HCT116 (cell line): ENCODE data around the gene LGALS7. TPM values are rescaled to one million over a fixed set of nuclear protein-coding genes. Genes with fewer than 3 reads are reported as not detected.

ENCODE experiments used
- ATAC-seq: fragments of 200-7000 bp; cut with Tn5 transposase; 2 replicates; pipeline ENCODE4 v1.9.1; 2020; ENCODE audit warnings: mild to moderate bottlenecking, moderate library complexity
- BruUV-seq: library from RNA; stranded (reverse); fragments of 400-500 nt; replicated peaks from 2 replicates; lab custom pipeline; 2021; lab: Mats Ljungman, UMichigan
- CTCF ChIA-PET: fragments of 300-600 bp; sonication (Branson Sonifier 250); formaldehyde crosslinking; loops from one replicate; lab custom pipeline; 2021; ENCODE audit warnings: antibody characterized with exemption; lab: Charles Lee
- POLR2A ChIA-PET: fragments of 300-600, 350-600 bp; sonication (Branson Sonifier 250); formaldehyde crosslinking; loops from one replicate; lab custom pipeline; 2021; ENCODE audit warnings: antibody characterized with exemption; lab: Charles Lee
- RAD21 ChIA-PET, 2 experiments: fragments of 300-600 bp; sonication (Branson Sonifier 250); formaldehyde crosslinking; loops; one replicate each; lab custom pipeline; 2023; ENCODE audit warnings: low total read pairs in 2 of 2; ENCODE audit not compliant: uncharacterized antibody in 2 of 2, unreplicated experiment in 2 of 2, low non-redundant PET in 1 of 2; lab: Charles Lee
- DNase-seq: peaks from one replicate; pipeline ENCODE4 v3.0.0-alpha.2; 2010; ENCODE audit warnings: low read depth, low spot score
- H2AFZ ChIP-seq: fragments of 200-600 bp; shearing (Covaris generic), sonication (generic); 2 replicates; pipeline ENCODE4 v1.6.1; 2017; ENCODE audit warnings: low read depth, mixed run types, mixed read lengths, antibody characterized with exemption, low read length; ENCODE audit not compliant: poor library complexity, severe bottlenecking
- H3K27ac ChIP-seq: 2 replicates; pipeline ENCODE4 v1.5.1; 2012; ENCODE audit warnings: low read depth, low read length
- H3K27me3 ChIP-seq: fragments of 200-600 bp; sonication (generic); 2 replicates; pipeline ENCODE4 v1.6.1; 2016; ENCODE audit warnings: mixed run types, low read length, mixed read lengths; ENCODE audit not compliant: insufficient read depth
- H3K36me3 ChIP-seq, 2 experiments: fragments of 200-500 bp in 1 of 2; fragments of 200-600 bp in 1 of 2; sonication (Bioruptor generic) in 1 of 2; sonication (generic) in 1 of 2; 2 replicates each; pipeline versions ENCODE4 v1.5.1 to v1.6.1; 2014 to 2016; ENCODE audit warnings: low read length in 2 of 2, inconsistent platforms in 1 of 2, mixed read lengths in 1 of 2, mixed run types in 1 of 2; ENCODE audit not compliant: insufficient read depth in 2 of 2, control insufficient read depth in 1 of 2
- H3K4me1 ChIP-seq, 2 experiments: fragments of 200-600 bp in 1 of 2; sonication (generic) in 1 of 2; 2 replicates each; pipeline versions ENCODE4 v1.5.1 to v1.6.1; 2012 to 2017; ENCODE audit warnings: low read length in 2 of 2, inconsistent platforms in 1 of 2, mild to moderate bottlenecking in 1 of 2, mixed read lengths in 1 of 2, mixed run types in 1 of 2, moderate library complexity in 1 of 2; ENCODE audit not compliant: insufficient read depth in 2 of 2, control insufficient read depth in 1 of 2
- H3K4me2 ChIP-seq: fragments of 200-600 bp; sonication (generic); 2 replicates; pipeline ENCODE4 v1.6.1; 2017; ENCODE audit warnings: mixed run types, low read length, mixed read lengths
- H3K4me3 ChIP-seq, 2 experiments: fragments of 200-600 bp in 1 of 2; sonication (generic) in 1 of 2; replicated peaks in 1 of 2; 2 replicates each; pipeline ENCODE4 v1.5.1; 2011 to 2016; ENCODE audit warnings: low read length in 2 of 2, control low read depth in 1 of 2, low read depth in 1 of 2, mild to moderate bottlenecking in 1 of 2, mixed read lengths in 1 of 2, mixed run types in 1 of 2
- H3K79me2 ChIP-seq: fragments of 200-600 bp; sonication (generic); 2 replicates; pipeline ENCODE4 v1.6.1; 2017; ENCODE audit warnings: mild to moderate bottlenecking, mixed run types, low read length, moderate library complexity, mixed read lengths; ENCODE audit not compliant: insufficient read depth
- H3K9ac ChIP-seq: fragments of 200-600 bp; sonication (generic); 2 replicates; pipeline ENCODE4 v1.6.1; 2016; ENCODE audit warnings: low read length, mixed read lengths
- H3K9me2 ChIP-seq: fragments of 200-600 bp; sonication (generic), shearing (Covaris generic); 2 replicates; pipeline ENCODE4 v1.6.1; 2017; ENCODE audit warnings: mixed run types, mild to moderate bottlenecking, moderate library complexity; ENCODE audit not compliant: insufficient read depth
- H3K9me3 ChIP-seq, 2 experiments: fragments of 200-500 bp in 1 of 2; fragments of 200-600 bp in 1 of 2; sonication (Bioruptor generic) in 1 of 2; sonication (generic) in 1 of 2; 2 replicates each; pipeline ENCODE4 v1.6.1; 2014 to 2017; ENCODE audit warnings: low read length in 2 of 2, mixed read lengths in 2 of 2, inconsistent platforms in 1 of 2, low read depth in 1 of 2, mild to moderate bottlenecking in 1 of 2, mixed run types in 1 of 2, moderate library complexity in 1 of 2; ENCODE audit not compliant: control insufficient read depth in 1 of 2, insufficient read depth in 1 of 2
- H4K20me1 ChIP-seq: fragments of 200-600 bp; sonication (generic), shearing (Covaris generic); 2 replicates; pipeline ENCODE4 v1.6.1; 2017; ENCODE audit warnings: mixed run types, mild to moderate bottlenecking, moderate library complexity; ENCODE audit not compliant: insufficient read depth
- FOSL1 ChIP-seq: IDR thresholded peaks from 2 replicates; pipeline ENCODE4 v1.6.1; 2012; ENCODE audit warnings: low read depth
- RAD21 ChIP-seq: IDR thresholded peaks from 2 replicates; pipeline ENCODE4 v1.6.1; 2012; ENCODE audit warnings: low read depth, mild to moderate bottlenecking
- REST ChIP-seq: IDR thresholded peaks from 2 replicates; pipeline ENCODE4 v1.6.1; 2012; ENCODE audit warnings: low read depth
- SRF ChIP-seq: IDR thresholded peaks from 2 replicates; pipeline ENCODE4 v1.6.1; 2012; ENCODE audit warnings: low read depth
- ZNF274 ChIP-seq: fragments of 200-500 bp; sonication (Bioruptor generic); IDR thresholded peaks from 2 replicates; pipeline ENCODE4 v1.6.1; 2014; ENCODE audit warnings: mild to moderate bottlenecking, low read depth, low read length, inconsistent platforms
- intact Hi-C: fragments of 100-400 bp; cut with micrococcal nuclease; formaldehyde crosslinking; loops from 2 replicates; pipeline ENCODE4 v1.10.0; 2022
- total RNA-seq: library from RNA; stranded (reverse); gene quantifications from one replicate; pipeline ENCODE4 v1.2.1, GENCODE V29; 2021; ENCODE audit not compliant: unreplicated experiment
- TF ChIP-seq, protein P1 (sequence below): IDR thresholded peaks from 2 replicates; pipeline ENCODE4 v1.6.1; 2011; ENCODE audit warnings: mild to moderate bottlenecking, low read length, moderate library complexity; ENCODE audit not compliant: insufficient replicate concordance; ENCODE audit errors: extremely low read depth

LGALS7 gene
- total RNA-seq, 1 experiment from 2014 or later: not detected

- Histone ChIP-seq H3K27me3 (no peaks in the 10 kb centered on the region), H3K9me3 (no peaks in the 10 kb centered on the region), H3K9ac (no peak overlapping the region), H3K27ac (no peak overlapping the region), H3K79me2 (no peaks in the 10 kb centered on the region), H4K20me1 (no peaks in the 10 kb centered on the region)
- no peak for ATAC-seq
- ChIA-PET CTCF (no interaction called here), POLR2A (no interaction called here)
- BruUV-seq: no TSS peak
- TF ChIP-seq ZNF274: no peak
- TF ChIP-seq REST: no peak
- no peak for TF ChIP-seq RAD21
- no peak for TF ChIP-seq SRF
- TF ChIP-seq FOSL1: no peak
- TF ChIP-seq, protein P1, sequence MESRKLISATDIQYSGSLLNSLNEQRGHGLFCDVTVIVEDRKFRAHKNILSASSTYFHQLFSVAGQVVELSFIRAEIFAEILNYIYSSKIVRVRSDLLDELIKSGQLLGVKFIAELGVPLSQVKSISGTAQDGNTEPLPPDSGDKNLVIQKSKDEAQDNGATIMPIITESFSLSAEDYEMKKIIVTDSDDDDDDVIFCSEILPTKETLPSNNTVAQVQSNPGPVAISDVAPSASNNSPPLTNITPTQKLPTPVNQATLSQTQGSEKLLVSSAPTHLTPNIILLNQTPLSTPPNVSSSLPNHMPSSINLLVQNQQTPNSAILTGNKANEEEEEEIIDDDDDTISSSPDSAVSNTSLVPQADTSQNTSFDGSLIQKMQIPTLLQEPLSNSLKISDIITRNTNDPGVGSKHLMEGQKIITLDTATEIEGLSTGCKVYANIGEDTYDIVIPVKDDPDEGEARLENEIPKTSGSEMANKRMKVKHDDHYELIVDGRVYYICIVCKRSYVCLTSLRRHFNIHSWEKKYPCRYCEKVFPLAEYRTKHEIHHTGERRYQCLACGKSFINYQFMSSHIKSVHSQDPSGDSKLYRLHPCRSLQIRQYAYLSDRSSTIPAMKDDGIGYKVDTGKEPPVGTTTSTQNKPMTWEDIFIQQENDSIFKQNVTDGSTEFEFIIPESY: no peak
- TF ChIP-seq, all 23 proteins: peak for 0
- RAD21 ChIA-PET: no interaction called here
- H2AFZ ChIP-seq: no peak overlapping the region
- H3K4me3 ChIP-seq: no peak overlapping the region
- intact Hi-C loops: no loop called here
- no peaks in the 10 kb centered on the region for H3K4me1 ChIP-seq
- H3K36me3 ChIP-seq: no peaks in the 10 kb centered on the region
- H3K4me2 ChIP-seq: no peak overlapping the region
- no peak for DNase-seq
- H3K9me2 ChIP-seq: no peaks in the 10 kb centered on the region
Observed at GRCh38 chr19:38745316-38745715, 28.0 kb downstream of the LGALS7 start.
